ENCODE data around the gene RNF150.

RNF150 gene

GRCh38 chr4:140924761-140925392 is 208.4 kb downstream of the RNF150 start:
- H3K9me3 Mint-ChIP-seq: no peaks in the 10 kb centered on the region
- peak; percentile 40 for ATAC-seq
- no peak overlapping the region for H3K27ac Mint-ChIP-seq
- no peaks in the 10 kb centered on the region for H3K36me3 Mint-ChIP-seq
- no peak overlapping the region for H3K4me3 Mint-ChIP-seq
- H3K4me1 Mint-ChIP-seq: no peaks in the 10 kb centered on the region
- DNase-seq (ENCODE audit: low spot score in 2 of 2): no peak

GRCh38 chr4:140906993-140907962 is 226.0 kb downstream of the RNF150 start:
- no peak overlapping the region for H3K4me3 Mint-ChIP-seq
- no peaks in the 10 kb centered on the region for H3K9me3 Mint-ChIP-seq
- ATAC-seq: no peak
- no peak overlapping the region for H3K27ac Mint-ChIP-seq
- DNase-seq (ENCODE audit: low spot score in 2 of 2): no peak
- no peaks in the 10 kb centered on the region for H3K4me1 Mint-ChIP-seq
- no peaks in the 10 kb centered on the region for H3K36me3 Mint-ChIP-seq

- DNase-seq (ENCODE audit: low spot score in 2 of 2) (no peak), ATAC-seq (no peak)
- Mint-ChIP-seq H3K4me3 (no peak overlapping the region), H3K36me3 (no peaks in the 10 kb centered on the region), H3K4me1 (no peaks in the 10 kb centered on the region), H3K27ac (no peak overlapping the region), H3K9me3 (no peaks in the 10 kb centered on the region)
Observed at GRCh38 chr4:140904904-140905303, 228.4 kb downstream of the RNF150 start.

- Mint-ChIP-seq H3K4me1 (no peaks in the 10 kb centered on the region), H3K27ac (no peak overlapping the region), H3K9me3 (no peaks in the 10 kb centered on the region), H3K36me3 (no peaks in the 10 kb centered on the region), H3K4me3 (no peak overlapping the region)
- ATAC-seq (no peak), DNase-seq (ENCODE audit: low spot score in 2 of 2) (no peak)
Observed at GRCh38 chr4:140903522-140904475, 229.5 kb downstream of the RNF150 start.

- Mint-ChIP-seq H3K36me3 (no peaks in the 10 kb centered on the region), H3K27ac (no peak overlapping the region), H3K4me3 (no peak overlapping the region), H3K4me1 (no peaks in the 10 kb centered on the region), H3K9me3 (no peaks in the 10 kb centered on the region)
- no peak for DNase-seq (ENCODE audit: low spot score in 2 of 2)
- ATAC-seq: no peak
Observed at GRCh38 chr4:140901736-140902336, 231.4 kb downstream of the RNF150 start.

- no peaks in the 10 kb centered on the region for H3K9me3 Mint-ChIP-seq
- no peaks in the 10 kb centered on the region for H3K36me3 Mint-ChIP-seq
- H3K4me3 Mint-ChIP-seq: no peak overlapping the region
- no peak for ATAC-seq
- no peak overlapping the region for H3K27ac Mint-ChIP-seq
- DNase-seq (ENCODE audit: low spot score in 2 of 2): no peak
- no peaks in the 10 kb centered on the region for H3K4me1 Mint-ChIP-seq
Observed at GRCh38 chr4:140893939-140894338, 239.3 kb downstream of the RNF150 start.

GRCh38 chr4:140888054-140888453 is 245.2 kb downstream of the RNF150 start:
- no peak overlapping the region for H3K27ac Mint-ChIP-seq
- peaks cover 4% of the 10 kb centered on the region for H3K9me3 Mint-ChIP-seq
- H3K4me1 Mint-ChIP-seq: no peaks in the 10 kb centered on the region
- H3K4me3 Mint-ChIP-seq: no peak overlapping the region
- ATAC-seq: no peak
- H3K36me3 Mint-ChIP-seq: no peaks in the 10 kb centered on the region
- no peak for DNase-seq (ENCODE audit: low spot score in 2 of 2)

GRCh38 chr4:140887467-140887866 is 245.8 kb downstream of the RNF150 start:
- DNase-seq (ENCODE audit: low spot score in 2 of 2) (no peak), ATAC-seq (no peak)
- H3K9me3 Mint-ChIP-seq: peaks cover 7% of the 10 kb centered on the region
- no peaks in the 10 kb centered on the region for H3K36me3 Mint-ChIP-seq
- no peaks in the 10 kb centered on the region for H3K4me1 Mint-ChIP-seq
- H3K4me3 Mint-ChIP-seq: no peak overlapping the region
- H3K27ac Mint-ChIP-seq: no peak overlapping the region

GRCh38 chr4:140884431-140885058 is 248.7 kb downstream of the RNF150 start:
- H3K27ac Mint-ChIP-seq: no peak overlapping the region
- peaks cover 11% of the 10 kb centered on the region for H3K9me3 Mint-ChIP-seq
- H3K36me3 Mint-ChIP-seq: no peaks in the 10 kb centered on the region
- ATAC-seq: no peak
- no peak overlapping the region for H3K4me3 Mint-ChIP-seq
- no peak for DNase-seq (ENCODE audit: low spot score in 2 of 2)
- H3K4me1 Mint-ChIP-seq: no peaks in the 10 kb centered on the region

GRCh38 chr4:140877781-140878180 is 255.5 kb downstream of the RNF150 start:
- H3K36me3 Mint-ChIP-seq: no peaks in the 10 kb centered on the region
- H3K9me3 Mint-ChIP-seq: peaks cover 10% of the 10 kb centered on the region
- no peaks in the 10 kb centered on the region for H3K4me1 Mint-ChIP-seq
- no peak overlapping the region for H3K27ac Mint-ChIP-seq
- ATAC-seq (no peak), DNase-seq (ENCODE audit: low spot score in 2 of 2) (no peak)
- H3K4me3 Mint-ChIP-seq: no peak overlapping the region

GRCh38 chr4:140876615-140877364 is 256.5 kb downstream of the RNF150 start:
- no peaks in the 10 kb centered on the region for H3K4me1 Mint-ChIP-seq
- no peak for ATAC-seq
- no peaks in the 10 kb centered on the region for H3K36me3 Mint-ChIP-seq
- peaks cover 8% of the 10 kb centered on the region for H3K9me3 Mint-ChIP-seq
- no peak overlapping the region for H3K4me3 Mint-ChIP-seq
- no peak for DNase-seq (ENCODE audit: low spot score in 2 of 2)
- H3K27ac Mint-ChIP-seq: no peak overlapping the region

- no peaks in the 10 kb centered on the region for H3K4me1 Mint-ChIP-seq
- no peak overlapping the region for H3K4me3 Mint-ChIP-seq
- no peak overlapping the region for H3K27ac Mint-ChIP-seq
- H3K36me3 Mint-ChIP-seq: no peaks in the 10 kb centered on the region
- no peak for DNase-seq (ENCODE audit: low spot score in 2 of 2)
- ATAC-seq: no peak
- H3K9me3 Mint-ChIP-seq: peaks cover 7% of the 10 kb centered on the region
Observed at GRCh38 chr4:140875746-140876452, 257.4 kb downstream of the RNF150 start.

- Mint-ChIP-seq H3K27ac (no peak overlapping the region), H3K9me3 (peaks cover 2% of the 10 kb centered on the region), H3K4me1 (no peaks in the 10 kb centered on the region), H3K4me3 (no peak overlapping the region), H3K36me3 (no peaks in the 10 kb centered on the region)
- DNase-seq (ENCODE audit: low spot score in 2 of 2) (no peak), ATAC-seq (no peak)
Observed at GRCh38 chr4:140874056-140874455, 259.2 kb downstream of the RNF150 start.

Measured in stimulated activated effector memory CD8-positive, alpha-beta T cell treated with anti-CD3 and anti-CD28 coated beads, Interleukin-12 subunit alpha, Interleukin-12 subunit beta, amount 100 ng/mL, for 72 hours (primary cell).